Osteoblast (primary cell): Measurements from ENCODE around the gene MANEA. TPM values are rescaled to one million over a fixed set of nuclear protein-coding genes. Genes with fewer than 3 reads are reported as not detected.

ENCODE experiments used
- DNase-seq: peaks from one replicate; pipeline ENCODE4 v3.0.0; 2011; ENCODE audit warnings: low spot score, mixed read lengths; ENCODE audit not compliant: insufficient read length; ENCODE audit errors: missing footprints
- H2AFZ ChIP-seq: 2 replicates; pipeline ENCODE4 v1.6.0; 2011; ENCODE audit warnings: mild to moderate bottlenecking, low read length
- H3K27ac ChIP-seq: 2 replicates; pipeline ENCODE4 v1.5.1; 2011; ENCODE audit warnings: mild to moderate bottlenecking, low read depth, low read length, moderate library complexity
- H3K27me3 ChIP-seq: 2 replicates; pipeline ENCODE4 v1.6.0; 2012; ENCODE audit warnings: mild to moderate bottlenecking, control low read depth, inconsistent platforms, low read length, moderate library complexity; ENCODE audit not compliant: insufficient read depth
- H3K36me3 ChIP-seq: 2 replicates; pipeline ENCODE4 v1.5.1; 2011; ENCODE audit warnings: mild to moderate bottlenecking, low read length, control low read depth, moderate library complexity; ENCODE audit not compliant: insufficient read depth
- H3K4me1 ChIP-seq: 2 replicates; pipeline ENCODE4 v1.5.1; 2011; ENCODE audit warnings: mild to moderate bottlenecking, low read length, control low read depth, moderate library complexity; ENCODE audit not compliant: insufficient read depth
- H3K4me2 ChIP-seq: 2 replicates; pipeline ENCODE4 v1.6.0; 2011; ENCODE audit warnings: mild to moderate bottlenecking, low read length; ENCODE audit not compliant: insufficient read depth
- H3K4me3 ChIP-seq: fragments of 200-600 bp; sonication (generic); 3 replicates; pipeline ENCODE4 v1.5.1; 2012; ENCODE audit warnings: mild to moderate bottlenecking, low read length, inconsistent platforms; ENCODE audit not compliant: insufficient read depth
- H3K79me2 ChIP-seq: 2 replicates; pipeline ENCODE4 v1.6.0; 2012; ENCODE audit warnings: mild to moderate bottlenecking, low read length, control low read depth, inconsistent platforms; ENCODE audit not compliant: insufficient read depth
- H3K9me3 ChIP-seq: 2 replicates; pipeline ENCODE4 v1.5.1; 2011; ENCODE audit warnings: low read depth, low read length, control low read depth
- H4K20me1 ChIP-seq: 2 replicates; pipeline ENCODE4 v1.6.0; 2012; ENCODE audit warnings: mild to moderate bottlenecking, low read length, control low read depth; ENCODE audit not compliant: insufficient read depth
- total RNA-seq: library from RNA; depleted of rRNA; stranded (reverse); fragments of >200 nt; gene quantifications from 2 replicates; pipeline ENCODE4 v1.2.3, GENCODE V29; 2012
- TF ChIP-seq, protein P1 (sequence below): IDR thresholded peaks from 2 replicates; pipeline ENCODE4 v1.5.1; 2011; ENCODE audit warnings: mild to moderate bottlenecking, low read depth, low read length, moderate library complexity; ENCODE audit errors: extremely low read depth

MANEA gene
- total RNA-seq, 1 donor = 15.9 TPM

GRCh38 chr6:95636552-95637431 lies 59.5 kb downstream of the MANEA start:
- Histone ChIP-seq H3K79me2 (no peaks in the 10 kb centered on the region), H3K9me3 (peaks cover 2% of the 10 kb centered on the region), H2AFZ (no peak overlapping the region), H4K20me1 (no peaks in the 10 kb centered on the region), H3K4me1 (no peaks in the 10 kb centered on the region), H3K27me3 (no peaks in the 10 kb centered on the region), H3K36me3 (no peaks in the 10 kb centered on the region), H3K27ac (no peak overlapping the region), H3K4me2 (no peak overlapping the region), H3K4me3 (no peak overlapping the region)
- no peak for DNase-seq
- TF ChIP-seq, protein P1, sequence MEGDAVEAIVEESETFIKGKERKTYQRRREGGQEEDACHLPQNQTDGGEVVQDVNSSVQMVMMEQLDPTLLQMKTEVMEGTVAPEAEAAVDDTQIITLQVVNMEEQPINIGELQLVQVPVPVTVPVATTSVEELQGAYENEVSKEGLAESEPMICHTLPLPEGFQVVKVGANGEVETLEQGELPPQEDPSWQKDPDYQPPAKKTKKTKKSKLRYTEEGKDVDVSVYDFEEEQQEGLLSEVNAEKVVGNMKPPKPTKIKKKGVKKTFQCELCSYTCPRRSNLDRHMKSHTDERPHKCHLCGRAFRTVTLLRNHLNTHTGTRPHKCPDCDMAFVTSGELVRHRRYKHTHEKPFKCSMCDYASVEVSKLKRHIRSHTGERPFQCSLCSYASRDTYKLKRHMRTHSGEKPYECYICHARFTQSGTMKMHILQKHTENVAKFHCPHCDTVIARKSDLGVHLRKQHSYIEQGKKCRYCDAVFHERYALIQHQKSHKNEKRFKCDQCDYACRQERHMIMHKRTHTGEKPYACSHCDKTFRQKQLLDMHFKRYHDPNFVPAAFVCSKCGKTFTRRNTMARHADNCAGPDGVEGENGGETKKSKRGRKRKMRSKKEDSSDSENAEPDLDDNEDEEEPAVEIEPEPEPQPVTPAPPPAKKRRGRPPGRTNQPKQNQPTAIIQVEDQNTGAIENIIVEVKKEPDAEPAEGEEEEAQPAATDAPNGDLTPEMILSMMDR = no peak

DNA sequence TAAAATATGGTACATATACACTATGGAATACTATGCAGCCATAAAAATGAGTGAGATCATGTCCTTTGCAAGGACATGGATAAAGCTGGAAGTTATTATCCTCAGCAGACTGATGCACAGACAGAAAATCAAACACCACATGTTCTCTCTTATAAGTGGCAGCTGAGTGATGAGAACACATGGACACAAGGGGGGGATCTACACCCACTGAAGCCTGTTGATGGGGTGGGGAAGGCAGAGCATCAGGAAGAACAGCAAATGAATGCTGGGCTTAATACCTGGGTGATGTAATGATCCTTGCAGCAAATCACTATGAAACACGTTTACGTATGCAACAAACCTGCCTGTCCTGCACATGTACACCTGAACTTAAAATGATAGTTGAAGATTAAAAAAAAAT lies 71.3 kb downstream of the MANEA start:
- H2AFZ ChIP-seq = no peak overlapping the region
- H3K4me1 ChIP-seq = no peaks in the 10 kb centered on the region
- TF ChIP-seq, protein P1 = no peak
- no peaks in the 10 kb centered on the region for H3K36me3 ChIP-seq
- H3K27ac ChIP-seq = no peak overlapping the region
- no peak overlapping the region for H3K4me3 ChIP-seq
- DNase-seq = no peak
- H3K79me2 ChIP-seq = no peaks in the 10 kb centered on the region
- no peaks in the 10 kb centered on the region for H3K9me3 ChIP-seq
- H3K27me3 ChIP-seq = no peaks in the 10 kb centered on the region
- H4K20me1 ChIP-seq = no peaks in the 10 kb centered on the region
- no peak overlapping the region for H3K4me2 ChIP-seq

- Histone ChIP-seq H3K4me2 (no peak overlapping the region), H3K36me3 (no peaks in the 10 kb centered on the region), H2AFZ (no peak overlapping the region), H3K9me3 (no peaks in the 10 kb centered on the region), H4K20me1 (no peaks in the 10 kb centered on the region), H3K4me1 (no peaks in the 10 kb centered on the region), H3K27ac (no peak overlapping the region), H3K27me3 (no peaks in the 10 kb centered on the region), H3K79me2 (no peaks in the 10 kb centered on the region), H3K4me3 (no peak overlapping the region)
- TF ChIP-seq, protein P1 = no peak
- DNase-seq = no peak
Measured at GRCh38 chr6:95649451-95649850, 72.1 kb downstream of the MANEA start.

DNA sequence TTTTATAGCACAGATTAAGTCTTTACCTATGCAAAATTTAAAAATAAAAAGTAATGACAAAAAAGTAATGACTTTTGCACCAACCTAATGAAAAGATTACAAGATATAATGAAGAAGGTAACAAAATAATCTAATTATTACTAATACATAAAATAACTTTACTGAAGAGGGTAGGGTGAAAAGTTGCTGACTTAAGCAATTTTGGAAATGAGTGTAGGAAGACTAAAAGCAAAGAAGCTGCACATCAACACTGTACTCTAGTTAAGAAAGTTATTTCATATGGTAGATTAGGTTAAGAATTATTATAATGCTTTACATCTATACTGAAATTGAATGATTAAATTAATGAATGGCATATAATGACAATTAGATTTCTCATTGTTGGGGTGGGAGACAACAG lies 76.8 kb downstream of the MANEA start:
- no peaks in the 10 kb centered on the region for H3K27me3 ChIP-seq
- H2AFZ ChIP-seq = no peak overlapping the region
- no peaks in the 10 kb centered on the region for H3K36me3 ChIP-seq
- no peaks in the 10 kb centered on the region for H4K20me1 ChIP-seq
- no peaks in the 10 kb centered on the region for H3K79me2 ChIP-seq
- H3K4me3 ChIP-seq = no peak overlapping the region
- no peak for DNase-seq
- H3K4me2 ChIP-seq = no peak overlapping the region
- TF ChIP-seq, protein P1 = no peak
- no peaks in the 10 kb centered on the region for H3K4me1 ChIP-seq
- no peaks in the 10 kb centered on the region for H3K9me3 ChIP-seq
- no peak overlapping the region for H3K27ac ChIP-seq
